Measurements from ENCODE around the gene FGF11. TPM values are rescaled to one million over a fixed set of nuclear protein-coding genes. Genes with fewer than 3 reads are reported as not detected.
"Not testable (repeated sequence)": the region's sequence is repeated elsewhere in the genome, so short reads cannot be mapped to it uniquely, and the experiment has no call there.

The FGF11 gene
- total RNA-seq, 2 experiments from 2014 or later, result 1.5 to 1.7 TPM

- not testable (repeated sequence) for H3K9me3 ChIP-seq (ENCODE audit: control insufficient read depth in 1 of 2, insufficient read depth in 1 of 2, low read length in 2 of 2); H3K27me3 Mint-ChIP-seq; ATAC-seq (ENCODE audit: poor library complexity); H3K27me3 ChIP-seq (ENCODE audit: control insufficient read depth in 1 of 2, insufficient read depth in 2 of 2, low read length in 2 of 2); H3K36me3 ChIP-seq (ENCODE audit: insufficient read depth, low read length); H3K9me3 Mint-ChIP-seq
- CTCF ChIA-PET, result interaction anchor here (6.2 kb wide), 1 partner anchor 45 kb away, joined by 61 read pairs; no protein-coding TSS in a partner anchor
- intact Hi-C loops (cut with DNase I, micrococcal nuclease), result loop anchor here (5.0 to 10.0 kb wide), 4 partner anchors 175 to 672 kb away; partner anchors contain the start of genes EIF5A (in 1 of the 2), PER1 (in 1 of the 2) and SLC16A13 (in 1 of the 2)
- Histone ChIP-seq H3K4me1 (ENCODE audit: insufficient read depth, low read length) (peaks cover 69% of the 10 kb centered on the region), H3K4me3 (ENCODE audit: low read length) (peak overlapping the region; percentile 87), H3K27ac (ENCODE audit: low read depth in 1 of 2, low read length in 2 of 2) (peak overlapping the region; percentile 99)
- peak in 1 of 14 experiments; percentile 28 for DNase-seq
- POLR2A ChIA-PET, result interaction anchor here (2.2 to 6.6 kb wide), 8 partner anchors 27 to 205 kb away, joined by 9 to 156 read pairs (median 28); partner anchors contain the start of genes CHRNB1, FGF11, MPDU1 and TMEM102
- H3K36me3 Mint-ChIP-seq (ENCODE audit: low read depth), result peaks cover 48% of the 10 kb centered on the region
- peak overlapping the region; percentile 99 for H3K27ac Mint-ChIP-seq
- peaks cover 72% of the 10 kb centered on the region for H3K4me1 Mint-ChIP-seq (ENCODE audit: low read depth)
- H3K4me3 Mint-ChIP-seq, result peak overlapping the region; percentile 94
These were observed 43.4 kb downstream of the FGF11 start for GRCh38 chr17:7482742-7483088.

GRCh38 chr17:7483255-7484066 is 44.1 kb downstream of the FGF11 start:
- Histone ChIP-seq H3K27me3 (ENCODE audit: control insufficient read depth in 1 of 2, insufficient read depth in 2 of 2, low read length in 2 of 2) (no peaks in the 10 kb centered on the region), H3K27ac (ENCODE audit: low read depth in 1 of 2, low read length in 2 of 2) (peak overlapping the region; percentile 99), H3K9me3 (ENCODE audit: control insufficient read depth in 1 of 2, insufficient read depth in 1 of 2, low read length in 2 of 2) (no peaks in the 10 kb centered on the region), H3K4me3 (ENCODE audit: low read length) (peak overlapping the region; percentile 87), H3K36me3 (ENCODE audit: insufficient read depth, low read length) (peaks cover 7% of the 10 kb centered on the region), H3K4me1 (ENCODE audit: insufficient read depth, low read length) (peaks cover 69% of the 10 kb centered on the region)
- Mint-ChIP-seq H3K4me3 (peak overlapping the region; percentile 94), H3K27me3 (no peaks in the 10 kb centered on the region), H3K36me3 (ENCODE audit: low read depth) (peaks cover 48% of the 10 kb centered on the region), H3K4me1 (ENCODE audit: low read depth) (peaks cover 68% of the 10 kb centered on the region), H3K9me3 (no peaks in the 10 kb centered on the region), H3K27ac (peak overlapping the region; percentile 99)
- ChIA-PET POLR2A (interaction anchor here (0.6 to 6.6 kb wide), 35 partner anchors 6 to 812 kb away, joined by 3 to 156 read pairs (median 7); partner anchors contain the start of genes ACAP1, CHRNB1, CTC1 and CTDNEP1), CTCF (interaction anchor here (6.2 kb wide), 1 partner anchor 46 kb away, joined by 61 read pairs; no protein-coding TSS in a partner anchor)
- DNase-seq (peak; percentile 91 to 97 (median 95)), ATAC-seq (ENCODE audit: poor library complexity) (peak; percentile 65)
- no peak for TF ChIP-seq CTCF (IDR thresholded peaks at IDR 0.05)
- intact Hi-C loops (cut with DNase I, micrococcal nuclease), result loop anchor here (1.0 to 10.0 kb wide), 10 partner anchors 28 to 671 kb away; partner anchors contain the start of genes EIF5A (in 1 of the 2), PER1 (in 1 of the 2), SENP3 (in 1 of the 2) and SLC16A13 (in 1 of the 2)

- POLR2A ChIA-PET, result interaction anchor here (0.6 to 6.6 kb wide), 36 partner anchors 7 to 811 kb away, joined by 3 to 156 read pairs (median 6); partner anchors contain the start of genes ACAP1, CHRNB1, CNTROB and CTC1
- Histone ChIP-seq H3K4me3 (ENCODE audit: low read length) (peak within 1 kb of the TSS; percentile 87), H3K9me3 (ENCODE audit: control insufficient read depth in 1 of 2, insufficient read depth in 1 of 2, low read length in 2 of 2) (no peaks in the 10 kb centered on the region)
These were observed 45.0 kb downstream of the FGF11 start, which contains the start of gene POLR2A for GRCh38 chr17:7484067-7484918. Gene POLR2A, plus strand, starts transcription at chr17:7484366.

More at GRCh38 chr17:7484067-7484918, 45.0 kb downstream of the FGF11 start, which contains the start of gene POLR2A:
- no peak for TF ChIP-seq CTCF (IDR thresholded peaks at IDR 0.05)
- H3K27me3 Mint-ChIP-seq, result no peaks in the 10 kb centered on the region
- CTCF ChIA-PET, result interaction anchor here (0.9 to 6.2 kb wide), 3 partner anchors 44 to 77 kb away, joined by 3 to 61 read pairs (median 6); no protein-coding TSS in a partner anchor
- ATAC-seq (ENCODE audit: poor library complexity) (peak; percentile 66), DNase-seq (peak; percentile 96 to 100 (median 98))
- peaks cover 73% of the 10 kb centered on the region for H3K4me1 ChIP-seq (ENCODE audit: insufficient read depth, low read length)
- peaks cover 50% of the 10 kb centered on the region for H3K36me3 Mint-ChIP-seq (ENCODE audit: low read depth)
- no peaks in the 10 kb centered on the region for H3K27me3 ChIP-seq (ENCODE audit: control insufficient read depth in 1 of 2, insufficient read depth in 2 of 2, low read length in 2 of 2)
- peaks cover 7% of the 10 kb centered on the region for H3K36me3 ChIP-seq (ENCODE audit: insufficient read depth, low read length)
- H3K4me1 Mint-ChIP-seq (ENCODE audit: low read depth), result peaks cover 72% of the 10 kb centered on the region
- intact Hi-C loops (cut with DNase I, micrococcal nuclease), result loop anchor here (1.0 to 10.0 kb wide), 10 partner anchors 29 to 671 kb away; partner anchors contain the start of genes EIF5A (in 1 of the 2), PER1 (in 1 of the 2), SENP3 (in 1 of the 2) and SLC16A13 (in 1 of the 2)
- no peaks in the 10 kb centered on the region for H3K9me3 Mint-ChIP-seq
- peak within 1 kb of the TSS; percentile 99 for H3K27ac ChIP-seq (ENCODE audit: low read depth in 1 of 2, low read length in 2 of 2)
- peak within 1 kb of the TSS; percentile 94 for H3K4me3 Mint-ChIP-seq
- peak within 1 kb of the TSS; percentile 99 for H3K27ac Mint-ChIP-seq
